ENCODE data around the gene WDFY1. TPM values are rescaled to one million over a fixed set of nuclear protein-coding genes. Genes with fewer than 3 reads are reported as not detected.

The WDFY1 gene
- total RNA-seq, 2 experiments from 2014 or later = 33.3 to 45.3 TPM

- Histone ChIP-seq H3K27ac (ENCODE audit: low read depth, low read length, poor library complexity, severe bottlenecking) (no peak overlapping the region), H3K79me2 (ENCODE audit: insufficient read depth, low read depth, low read length) (no peaks in the 10 kb centered on the region), H3K4me3 (ENCODE audit: low read depth, low read length, poor library complexity, severe bottlenecking) (no peak overlapping the region), H3K4me1 (ENCODE audit: insufficient read depth, low read length, poor library complexity, severe bottlenecking) (peaks cover 6% of the 10 kb centered on the region), H3K4me2 (ENCODE audit: low read length) (no peak overlapping the region), H3K9me3 (ENCODE audit: low read length) (peaks cover 16% of the 10 kb centered on the region; the same call in 1 of the 2 replicates), H2AFZ (ENCODE audit: low read length) (no peak overlapping the region), H3K9me2 (ENCODE audit: insufficient read depth, low read length) (no peaks in the 10 kb centered on the region), H4K20me1 (ENCODE audit: insufficient read depth, low read length) (no peaks in the 10 kb centered on the region), H3K36me3 (ENCODE audit: insufficient read depth, low read length) (no peaks in the 10 kb centered on the region; the same call in 1 of the 2 replicates)
- TF ChIP-seq CTCF (conservative IDR thresholded peaks at IDR 0.05; ENCODE audit: low read length) (no peak), EZH2phosphoT487 (IDR thresholded peaks at IDR 0.05; ENCODE audit: borderline replicate concordance, low read depth, low read length) (no peak)
- DNase-seq (ENCODE audit: low spot score) = no peak
- ChIA-PET POLR2A (interaction anchor here (0.6 kb wide), 1 partner anchor 25 kb away, joined by 4 read pairs; no protein-coding TSS in a partner anchor), CTCF (ENCODE audit: unreplicated experiment) (no interaction called here)
- BruUV-seq (replicated peaks) = no TSS peak
- intact Hi-C loops (cut with micrococcal nuclease; ENCODE audit: unreplicated experiment) = no loop called here
Measured at GRCh38 chr2:223853425-223853837, 91.7 kb downstream of the WDFY1 start.

GRCh38 chr2:223852281-223852795 lies 92.8 kb downstream of the WDFY1 start:
- CTCF ChIA-PET (ENCODE audit: unreplicated experiment) = no interaction called here
- BruUV-seq (replicated peaks) = no TSS peak

More at GRCh38 chr2:223852281-223852795, 92.8 kb downstream of the WDFY1 start:
- DNase-seq (ENCODE audit: low spot score) = no peak
- no peak for TF ChIP-seq EZH2phosphoT487 (IDR thresholded peaks at IDR 0.05; ENCODE audit: borderline replicate concordance, low read depth, low read length)
- no peak for TF ChIP-seq CTCF (conservative IDR thresholded peaks at IDR 0.05; ENCODE audit: low read length)
- no peaks in the 10 kb centered on the region; the same call in 1 of the 2 replicates for H3K36me3 ChIP-seq (ENCODE audit: insufficient read depth, low read length)
- no peaks in the 10 kb centered on the region for H3K79me2 ChIP-seq (ENCODE audit: insufficient read depth, low read depth, low read length)
- H2AFZ ChIP-seq (ENCODE audit: low read length) = no peak overlapping the region
- peaks cover 6% of the 10 kb centered on the region for H3K4me1 ChIP-seq (ENCODE audit: insufficient read depth, low read length, poor library complexity, severe bottlenecking)
- intact Hi-C loops (cut with micrococcal nuclease; ENCODE audit: unreplicated experiment) = no loop called here
- H3K4me3 ChIP-seq (ENCODE audit: low read depth, low read length, poor library complexity, severe bottlenecking) = no peak overlapping the region
- POLR2A ChIA-PET = interaction anchor here (0.6 to 0.7 kb wide), 2 partner anchors 25 to 319 kb away, joined by 3 to 4 read pairs; no protein-coding TSS in a partner anchor
- no peaks in the 10 kb centered on the region for H3K9me2 ChIP-seq (ENCODE audit: insufficient read depth, low read length)
- peaks cover 16% of the 10 kb centered on the region; the same call in 1 of the 2 replicates for H3K9me3 ChIP-seq (ENCODE audit: low read length)
- no peaks in the 10 kb centered on the region for H4K20me1 ChIP-seq (ENCODE audit: insufficient read depth, low read length)
- no peak overlapping the region for H3K4me2 ChIP-seq (ENCODE audit: low read length)
- no peak overlapping the region for H3K27ac ChIP-seq (ENCODE audit: low read depth, low read length, poor library complexity, severe bottlenecking)
